Skeletal muscle cell (primary cell): Measurements from ENCODE around the gene TMEM59.
"Not testable (repeated sequence)": the region's sequence is repeated elsewhere in the genome, so short reads cannot be mapped to it uniquely, and the experiment has no call there.

Experiments
- DNase-seq: peaks from one replicate; pipeline ENCODE4 v3.0.0-alpha.2; 2010; ENCODE audit warnings: low read depth
- H3K4me3 ChIP-seq: 2 replicates; pipeline ENCODE4 v1.5.1; 2011; ENCODE audit warnings: low read depth, mild to moderate bottlenecking, control low read depth, low read length, moderate library complexity

The TMEM59 gene, protein sequence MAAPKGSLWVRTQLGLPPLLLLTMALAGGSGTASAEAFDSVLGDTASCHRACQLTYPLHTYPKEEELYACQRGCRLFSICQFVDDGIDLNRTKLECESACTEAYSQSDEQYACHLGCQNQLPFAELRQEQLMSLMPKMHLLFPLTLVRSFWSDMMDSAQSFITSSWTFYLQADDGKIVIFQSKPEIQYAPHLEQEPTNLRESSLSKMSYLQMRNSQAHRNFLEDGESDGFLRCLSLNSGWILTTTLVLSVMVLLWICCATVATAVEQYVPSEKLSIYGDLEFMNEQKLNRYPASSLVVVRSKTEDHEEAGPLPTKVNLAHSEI

GRCh38 chr1:54052934-54053744, at the start of gene TMEM59, which contains the start of gene TCEANC2:
Gene TMEM59 (minus strand): TSS chr1:54053204. CDS start chr1:54053188, 16 bp downstream.
Gene TCEANC2 (plus strand): TSS chr1:54053608. CDS start chr1:54054423, 815 bp downstream.
- peak; percentile 97 for DNase-seq
- H3K4me3 ChIP-seq = peak within 1 kb of the TSS; percentile 97

GRCh38 chr1:54100500-54100899, 47.5 kb upstream of the TMEM59 start:
- H3K4me3 ChIP-seq = no peak overlapping the region
- DNase-seq = no peak

GRCh38 chr1:54099061-54099610, 46.1 kb upstream of the TMEM59 start:
- no peak for DNase-seq
- H3K4me3 ChIP-seq = no peak overlapping the region

DNA sequence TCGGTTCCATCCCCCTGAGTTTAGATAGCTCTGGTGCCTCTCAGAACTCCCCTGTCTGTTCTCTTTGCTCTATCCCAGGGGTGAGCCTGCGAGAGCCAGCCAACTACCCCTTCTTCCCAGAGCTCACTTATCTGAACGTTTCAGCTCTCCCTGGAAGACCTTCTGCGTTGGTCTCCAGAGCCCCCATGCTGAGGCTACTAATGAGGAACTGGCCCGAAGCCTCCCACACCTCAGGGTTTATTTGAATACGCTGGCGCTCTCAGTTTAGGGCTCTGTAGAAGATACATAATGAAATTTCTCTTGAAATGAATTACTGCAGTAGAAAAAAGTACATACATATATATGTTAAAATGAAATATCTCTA, 43.9 kb upstream of the TMEM59 start:
- no peak for DNase-seq
- H3K4me3 ChIP-seq = no peak overlapping the region

GRCh38 chr1:54096227-54096876, 43.3 kb upstream of the TMEM59 start:
- H3K4me3 ChIP-seq = no peak overlapping the region
- no peak for DNase-seq

DNA sequence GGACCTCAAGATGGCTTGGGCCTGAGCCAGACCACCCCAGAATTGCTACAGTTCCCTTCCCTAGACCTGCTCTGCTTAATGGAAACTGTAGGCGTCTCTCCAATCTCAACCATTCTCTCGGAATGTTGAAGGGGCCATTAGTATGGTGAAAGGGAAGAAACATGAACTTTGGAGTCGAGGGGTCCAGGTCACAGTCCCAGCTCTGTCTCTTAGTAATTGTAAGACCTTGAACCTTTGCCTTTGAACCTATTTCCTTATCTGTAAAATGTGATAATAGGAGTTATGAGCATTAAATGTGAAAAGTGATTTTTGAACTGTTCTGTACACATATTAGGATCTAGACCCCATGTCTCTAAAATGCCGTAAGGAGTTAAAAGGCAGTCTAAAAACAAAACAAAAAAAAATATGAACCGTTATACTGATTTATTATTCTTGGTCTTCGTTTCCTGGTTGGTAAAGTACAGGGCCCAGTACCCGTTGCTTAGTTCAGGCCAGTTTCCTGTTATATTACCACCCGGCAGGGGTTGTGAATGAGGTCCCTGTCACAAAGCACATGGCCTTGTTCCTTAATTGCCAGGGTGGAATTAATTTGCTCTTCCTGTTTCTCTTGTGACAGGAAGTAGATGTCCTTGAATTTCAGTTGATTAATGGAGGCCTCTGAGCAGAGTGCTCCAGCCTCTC, 42.7 kb upstream of the TMEM59 start:
- H3K4me3 ChIP-seq = no peak overlapping the region
- DNase-seq = no peak

DNA sequence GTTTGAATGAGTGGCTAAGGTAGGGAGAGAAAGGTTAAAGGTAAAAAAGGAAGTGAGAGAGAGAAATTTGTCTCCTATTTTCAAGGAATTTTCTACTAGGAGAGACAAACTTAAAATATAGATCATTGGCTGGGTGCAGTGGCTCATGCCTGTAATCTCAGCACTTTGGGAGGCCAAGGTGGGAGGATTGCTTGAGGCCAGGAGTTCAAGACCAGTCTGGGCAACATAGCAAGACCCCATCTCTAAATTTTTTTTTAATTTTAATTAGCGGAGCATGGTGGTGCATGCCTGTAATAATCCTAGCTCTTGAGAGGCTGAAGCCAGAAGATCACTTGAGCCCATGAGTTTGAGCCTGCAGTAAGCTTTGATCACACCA, 41.7 kb upstream of the TMEM59 start:
- not testable (repeated sequence) for DNase-seq, H3K4me3 ChIP-seq

GRCh38 chr1:54094001-54094729, 41.2 kb upstream of the TMEM59 start:
- no peak overlapping the region for H3K4me3 ChIP-seq
- DNase-seq = no peak

DNA sequence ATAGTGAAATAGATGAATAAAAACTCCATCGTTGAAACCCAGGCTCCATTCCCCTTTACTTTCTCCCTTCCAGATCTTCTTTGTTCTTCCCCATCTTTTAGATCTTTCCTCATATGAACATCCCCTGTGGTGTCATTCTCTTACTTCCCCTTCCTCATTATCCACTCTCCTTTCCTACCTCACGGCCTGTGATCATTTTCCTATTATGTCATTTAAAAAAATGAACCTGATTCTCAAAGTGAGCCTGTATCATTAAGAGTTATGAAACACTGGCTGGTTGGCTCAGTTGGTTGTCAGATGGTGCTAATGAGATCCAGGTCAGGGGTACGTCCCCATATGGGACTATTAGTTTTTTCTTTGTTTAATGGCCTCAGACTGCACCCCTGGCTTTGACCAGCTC, 38.7 kb upstream of the TMEM59 start:
- no peak overlapping the region for H3K4me3 ChIP-seq
- no peak for DNase-seq

GRCh38 chr1:54088385-54088784, 35.4 kb upstream of the TMEM59 start:
- no peak for DNase-seq
- H3K4me3 ChIP-seq = no peak overlapping the region

- no peak overlapping the region for H3K4me3 ChIP-seq
Measured at GRCh38 chr1:54086754-54087153, 33.8 kb upstream of the TMEM59 start.

GRCh38 chr1:54084794-54085193, 31.8 kb upstream of the TMEM59 start:
- DNase-seq = no peak
- no peak overlapping the region for H3K4me3 ChIP-seq

More at GRCh38 chr1:54086754-54087153, 33.8 kb upstream of the TMEM59 start:
- DNase-seq = no peak

DNA sequence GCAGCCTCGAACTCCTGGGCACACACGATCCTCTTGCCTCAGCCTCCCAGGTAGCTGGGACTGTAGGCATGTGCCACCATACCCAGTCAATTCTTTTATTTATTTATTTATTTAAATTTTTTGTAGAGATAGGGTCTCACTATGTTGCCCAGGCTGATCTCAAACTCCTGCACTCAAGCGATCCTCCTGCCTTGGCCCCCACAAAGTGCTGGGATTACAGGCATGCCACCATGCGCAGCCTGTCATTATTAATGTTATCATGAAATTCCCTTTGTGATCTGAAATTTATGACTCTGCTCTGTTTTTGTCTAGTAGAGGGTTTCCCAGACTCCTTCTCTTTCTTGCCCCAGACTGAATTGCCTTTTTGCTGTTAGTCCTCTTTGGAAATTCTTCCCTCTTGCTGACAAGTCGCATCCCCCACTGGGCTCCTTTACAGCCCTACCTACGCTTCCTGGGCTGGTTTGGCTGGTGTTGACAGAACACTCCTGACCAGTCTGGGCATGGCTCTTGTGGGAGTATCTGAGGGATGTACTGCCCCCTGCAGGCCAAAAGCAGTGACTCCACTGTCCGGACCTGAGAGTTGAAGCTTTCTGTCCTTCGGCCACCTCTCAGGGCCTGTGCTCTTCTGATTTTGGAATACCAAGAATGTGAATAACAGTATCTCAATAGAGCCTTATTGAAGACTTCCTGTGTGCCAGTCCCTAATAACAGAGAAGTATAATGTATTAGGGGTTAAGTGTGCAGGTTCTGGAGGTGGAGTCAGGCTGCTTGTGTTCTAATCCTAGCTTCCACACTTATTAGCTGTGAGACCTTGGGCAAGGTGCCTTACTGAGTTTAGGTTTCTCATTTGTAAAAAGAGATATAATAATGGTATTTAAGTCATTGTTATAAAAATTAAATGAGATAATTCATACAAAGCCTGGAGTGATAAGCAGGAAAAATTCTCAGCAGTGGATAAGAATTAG, 28.6 kb upstream of the TMEM59 start:
- peak; percentile 26 for DNase-seq
- no peak overlapping the region for H3K4me3 ChIP-seq

GRCh38 chr1:54080598-54081049, 27.6 kb upstream of the TMEM59 start:
- no peak for DNase-seq
- no peak overlapping the region for H3K4me3 ChIP-seq

DNA sequence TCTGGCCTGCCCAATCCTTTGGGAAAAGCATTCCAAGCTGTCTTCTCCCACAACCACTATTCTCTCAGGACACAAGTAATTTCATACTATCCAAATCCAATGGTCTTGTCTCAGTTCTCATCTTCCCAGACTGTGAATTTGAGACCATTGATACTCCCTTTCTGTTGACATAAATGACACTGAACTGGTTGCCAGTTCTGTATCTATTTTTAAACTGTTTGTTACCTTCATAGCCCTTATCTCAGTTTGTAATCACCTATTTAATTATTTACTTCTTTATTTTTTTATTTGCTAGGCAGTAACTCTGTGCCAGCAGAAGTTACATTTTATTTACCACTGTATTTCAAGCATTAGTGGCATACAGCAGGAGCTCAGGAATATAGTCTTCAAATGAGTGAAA, 24.4 kb upstream of the TMEM59 start:
- H3K4me3 ChIP-seq = no peak overlapping the region
- no peak for DNase-seq

GRCh38 chr1:54070171-54070837, 17.3 kb upstream of the TMEM59 start:
- H3K4me3 ChIP-seq = no peak overlapping the region
- DNase-seq = peak; percentile 21

DNA sequence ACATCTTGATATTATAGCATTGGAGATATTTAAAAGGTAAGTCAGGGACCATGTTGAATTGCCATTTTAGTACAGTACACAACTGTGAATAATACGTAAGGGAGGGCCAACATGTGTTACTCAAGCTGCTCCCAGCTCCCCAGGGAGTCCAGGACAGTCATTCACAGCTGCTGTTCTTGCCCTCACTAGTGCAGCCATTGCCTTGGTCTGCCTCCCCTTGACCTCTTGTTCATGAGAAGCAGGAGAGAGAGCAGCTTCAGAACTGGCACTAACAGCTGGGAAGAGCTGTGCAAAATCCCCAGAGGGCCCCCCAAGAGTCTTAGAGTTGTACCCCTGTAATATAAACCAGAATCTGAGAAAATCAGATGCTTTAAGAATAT, 16.8 kb upstream of the TMEM59 start:
- H3K4me3 ChIP-seq = no peak overlapping the region
- DNase-seq = peak; percentile 32
